ENCODE measurements around the gene EVL. TPM values are rescaled to one million over a fixed set of nuclear protein-coding genes. Genes with fewer than 3 reads are reported as not detected.
A peak's percentile ranks its signal among the peaks of the same experiment; 100 is the strongest.

EVL gene
- total RNA-seq, 3 donors from 2014 or later = 32.0 to 42.8 (median 36.0) TPM

DNA sequence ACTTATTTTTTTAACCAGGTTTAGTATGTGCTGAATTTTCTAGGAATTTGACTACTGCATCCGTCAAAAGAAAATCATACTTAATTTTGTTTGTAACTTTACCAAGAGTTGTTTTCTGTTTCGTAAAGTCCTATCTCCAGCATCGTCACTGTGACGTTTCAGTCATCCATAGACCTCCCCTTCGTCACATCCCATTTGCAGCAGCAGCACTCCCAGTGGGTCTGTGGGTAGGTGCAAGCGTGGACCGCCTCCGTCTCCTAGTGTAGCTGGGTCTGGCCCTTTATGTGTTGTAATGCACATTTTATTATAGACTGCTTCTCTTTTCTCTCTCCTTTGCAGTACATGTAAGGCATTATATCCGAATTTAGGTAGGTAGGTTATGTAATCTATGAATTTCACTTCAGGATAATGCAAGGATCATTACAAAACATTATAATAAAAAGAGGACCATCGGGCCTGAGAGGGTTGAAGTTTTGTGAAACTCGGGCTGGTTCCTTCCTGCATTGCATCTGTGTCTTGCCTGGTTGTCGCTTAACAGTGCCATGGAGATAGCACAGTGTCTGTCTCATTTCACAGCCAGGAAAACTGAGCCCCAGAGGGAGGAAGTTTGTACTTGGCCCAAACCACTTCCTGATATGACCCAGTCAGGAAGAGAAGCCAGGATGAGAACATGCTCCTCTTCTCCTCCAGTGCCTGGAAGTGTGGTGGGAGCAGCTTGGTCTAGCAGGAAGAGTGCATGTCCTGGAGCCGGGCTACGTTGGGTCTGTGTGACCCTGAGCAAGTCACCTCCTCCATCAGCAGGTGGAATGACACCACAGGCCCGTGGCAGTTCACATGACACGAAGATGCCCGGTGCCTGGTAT lies 41.3 kb downstream of the EVL start:
- ATAC-seq = peak; percentile 15
- TF ChIP-seq, protein P1, sequence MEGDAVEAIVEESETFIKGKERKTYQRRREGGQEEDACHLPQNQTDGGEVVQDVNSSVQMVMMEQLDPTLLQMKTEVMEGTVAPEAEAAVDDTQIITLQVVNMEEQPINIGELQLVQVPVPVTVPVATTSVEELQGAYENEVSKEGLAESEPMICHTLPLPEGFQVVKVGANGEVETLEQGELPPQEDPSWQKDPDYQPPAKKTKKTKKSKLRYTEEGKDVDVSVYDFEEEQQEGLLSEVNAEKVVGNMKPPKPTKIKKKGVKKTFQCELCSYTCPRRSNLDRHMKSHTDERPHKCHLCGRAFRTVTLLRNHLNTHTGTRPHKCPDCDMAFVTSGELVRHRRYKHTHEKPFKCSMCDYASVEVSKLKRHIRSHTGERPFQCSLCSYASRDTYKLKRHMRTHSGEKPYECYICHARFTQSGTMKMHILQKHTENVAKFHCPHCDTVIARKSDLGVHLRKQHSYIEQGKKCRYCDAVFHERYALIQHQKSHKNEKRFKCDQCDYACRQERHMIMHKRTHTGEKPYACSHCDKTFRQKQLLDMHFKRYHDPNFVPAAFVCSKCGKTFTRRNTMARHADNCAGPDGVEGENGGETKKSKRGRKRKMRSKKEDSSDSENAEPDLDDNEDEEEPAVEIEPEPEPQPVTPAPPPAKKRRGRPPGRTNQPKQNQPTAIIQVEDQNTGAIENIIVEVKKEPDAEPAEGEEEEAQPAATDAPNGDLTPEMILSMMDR (IDR thresholded peaks at IDR 0.05) = no peak
- intact Hi-C loops (cut with DNase I, micrococcal nuclease) = loop anchor here (5.0 kb wide), 1 partner anchor 124 kb away; no protein-coding TSS in a partner anchor

DNA sequence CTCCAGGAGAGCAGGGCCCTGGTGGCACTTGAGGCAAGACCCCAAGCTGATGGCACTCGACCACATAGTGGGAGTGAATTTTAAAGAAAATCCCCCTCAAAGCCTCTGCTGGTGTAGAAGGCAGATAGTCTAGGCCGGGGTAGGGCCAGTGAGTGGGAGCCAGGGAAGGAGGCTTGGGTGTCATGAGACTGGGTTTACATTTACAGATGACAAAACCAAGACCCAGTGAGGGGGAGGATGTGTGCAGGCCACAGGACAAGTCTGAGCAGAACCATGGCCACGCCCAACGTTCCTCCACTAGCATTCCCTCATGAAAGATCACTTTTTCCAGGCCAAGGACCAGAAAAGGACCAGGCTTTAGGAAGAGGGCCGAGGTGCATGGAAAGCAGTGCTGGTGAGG lies 42.0 kb downstream of the EVL start:
- no peak for DNase-seq
- Histone ChIP-seq H3K9me3 (no peaks in the 10 kb centered on the region), H3K4me3 (no peak overlapping the region), H3K4me1 (ENCODE audit: low read depth) (peaks cover 14% of the 10 kb centered on the region), H3K36me3 (ENCODE audit: low read depth) (no peaks in the 10 kb centered on the region)
- no peak for ATAC-seq
- TF ChIP-seq, protein P1 (IDR thresholded peaks at IDR 0.05) = no peak
- intact Hi-C loops (cut with DNase I, micrococcal nuclease) = loop anchor here (5.0 kb wide), 1 partner anchor 125 kb away; no protein-coding TSS in a partner anchor

More for the DNA sequence above, 41.3 kb downstream of the EVL start:
- DNase-seq = no peak
- no peaks in the 10 kb centered on the region for H3K9me3 ChIP-seq
- H3K36me3 ChIP-seq (ENCODE audit: low read depth) = no peaks in the 10 kb centered on the region
- no peak overlapping the region for H3K4me3 ChIP-seq
- H3K4me1 ChIP-seq (ENCODE audit: low read depth) = peaks cover 14% of the 10 kb centered on the region

DNA sequence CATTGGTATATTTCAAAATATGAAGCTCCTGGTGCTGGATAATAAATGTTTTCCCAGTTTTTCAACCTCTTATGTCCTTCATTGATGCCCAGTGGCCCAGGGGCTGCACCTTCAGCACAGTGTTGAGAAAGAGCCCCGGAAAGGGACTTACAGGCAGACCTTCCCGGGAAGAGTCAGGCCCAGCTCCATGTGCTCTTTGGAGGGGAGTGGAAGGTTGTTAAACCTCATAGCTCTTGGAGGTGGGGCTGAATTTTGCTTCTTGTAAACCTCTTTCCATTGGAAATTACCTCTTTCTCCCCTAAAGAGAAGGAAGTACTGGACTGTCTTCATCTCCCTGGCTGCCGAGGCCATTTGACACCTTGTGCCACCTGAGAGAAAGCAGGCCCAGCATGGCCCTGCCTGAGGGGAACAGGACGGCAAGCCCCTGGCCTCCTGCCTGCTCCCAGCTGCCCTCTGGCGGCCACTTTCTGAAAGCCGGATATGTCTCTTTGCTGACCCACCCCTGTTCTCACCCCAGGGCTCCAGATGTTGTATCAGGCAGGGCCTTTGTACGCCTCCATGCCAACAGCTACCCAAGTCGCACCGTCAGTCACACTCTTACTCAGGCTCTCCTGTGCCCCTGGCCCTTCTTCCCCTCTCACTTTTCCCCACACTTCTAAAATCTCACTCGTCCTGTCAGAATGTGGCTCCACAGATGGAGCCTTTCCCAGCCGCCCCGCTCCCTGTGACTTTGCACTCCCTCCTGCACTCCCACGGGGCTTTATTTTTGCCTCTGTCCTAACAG lies 43.0 kb downstream of the EVL start:
- H3K4me1 ChIP-seq (ENCODE audit: low read depth) = peaks cover 10% of the 10 kb centered on the region

DNA sequence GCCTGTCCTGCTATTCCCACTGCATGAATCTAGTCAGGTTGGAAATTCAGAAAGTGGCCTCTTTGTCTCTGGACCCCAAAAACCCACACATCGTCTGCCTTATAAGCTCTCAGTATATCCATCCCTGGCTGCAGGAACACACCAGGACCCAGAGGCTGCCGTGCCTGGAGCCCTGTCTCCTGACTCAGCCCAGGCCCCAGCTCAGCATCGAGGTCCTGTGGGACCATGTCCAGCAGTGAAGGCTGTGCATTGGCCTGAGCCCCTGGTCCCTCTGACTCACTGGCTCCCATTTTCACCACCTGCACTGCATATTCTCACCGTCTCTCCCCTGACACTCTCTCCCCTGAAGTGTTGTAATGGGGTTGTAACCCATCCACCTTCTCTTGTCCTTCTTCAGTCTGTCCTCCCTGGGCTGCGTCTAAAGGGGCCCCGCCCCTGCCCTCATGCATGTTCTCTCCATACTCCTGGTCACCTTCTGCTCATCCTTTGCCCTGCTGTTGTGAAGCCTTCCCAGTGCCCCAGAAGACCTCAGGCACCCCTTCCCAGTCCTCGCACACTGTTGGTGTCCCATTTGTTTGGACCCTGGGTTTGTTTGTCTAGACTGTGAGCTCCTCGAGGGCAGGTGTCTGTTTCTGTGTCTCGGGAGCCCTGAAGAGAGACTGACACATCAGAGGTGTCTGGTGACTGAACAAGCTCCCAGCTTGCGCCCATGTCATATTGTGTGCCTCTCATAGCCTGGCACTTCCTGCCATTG lies 43.8 kb downstream of the EVL start:
- Histone ChIP-seq H3K4me3 (no peak overlapping the region), H3K36me3 (ENCODE audit: low read depth) (no peaks in the 10 kb centered on the region), H3K9me3 (no peaks in the 10 kb centered on the region), H3K4me1 (ENCODE audit: low read depth) (peaks cover 7% of the 10 kb centered on the region)
- TF ChIP-seq, protein P1 (IDR thresholded peaks at IDR 0.05) = no peak
- DNase-seq = no peak
- intact Hi-C loops (cut with DNase I, micrococcal nuclease) = loop anchor here (5.0 kb wide), 1 partner anchor 127 kb away; no protein-coding TSS in a partner anchor
- ATAC-seq = no peak

More for the DNA sequence above, 43.0 kb downstream of the EVL start:
- no peaks in the 10 kb centered on the region for H3K36me3 ChIP-seq (ENCODE audit: low read depth)
- peak; percentile 86 for ATAC-seq
- no peak overlapping the region for H3K4me3 ChIP-seq
- TF ChIP-seq, protein P1 (IDR thresholded peaks at IDR 0.05) = peak; percentile 64
- intact Hi-C loops (cut with DNase I, micrococcal nuclease) = loop anchor here (5.0 kb wide), 1 partner anchor 126 kb away; no protein-coding TSS in a partner anchor
- no peaks in the 10 kb centered on the region for H3K9me3 ChIP-seq
- peak; percentile 80 to 90 (median 88) for DNase-seq

DNA sequence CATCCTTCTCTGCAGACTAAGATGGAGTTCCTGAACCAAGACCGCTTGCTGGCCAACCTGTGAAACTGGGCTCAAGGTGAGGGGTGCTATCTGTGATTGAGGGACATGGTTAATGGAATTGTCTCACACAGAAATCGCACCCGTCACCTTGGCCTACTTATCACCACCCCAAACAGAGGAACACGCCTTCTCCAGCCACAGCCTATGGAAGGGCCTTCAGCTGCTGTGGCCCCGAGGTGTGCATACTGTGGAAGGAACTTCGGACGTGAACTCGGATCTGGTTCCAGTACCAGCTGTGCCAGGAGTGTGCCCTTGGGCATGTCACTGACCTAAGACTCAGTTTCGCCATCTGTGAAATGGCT lies 44.4 kb downstream of the EVL start:
- H3K9me3 ChIP-seq = no peaks in the 10 kb centered on the region
- TF ChIP-seq, protein P1 (IDR thresholded peaks at IDR 0.05) = no peak
- intact Hi-C loops (cut with DNase I, micrococcal nuclease) = loop anchor here (5.0 kb wide), 1 partner anchor 127 kb away; no protein-coding TSS in a partner anchor
- no peak overlapping the region for H3K4me3 ChIP-seq
- no peaks in the 10 kb centered on the region for H3K36me3 ChIP-seq (ENCODE audit: low read depth)
- H3K4me1 ChIP-seq (ENCODE audit: low read depth) = peaks cover 7% of the 10 kb centered on the region
- no peak for ATAC-seq
- DNase-seq = no peak
